Measurements from ENCODE around the gene PINK1. TPM values are rescaled to one million over a fixed set of nuclear protein-coding genes. Genes with fewer than 3 reads are reported as not detected.

PINK1 gene
- polyA plus RNA-seq (2013, experiment 1 of 2): 20.5 TPM
- polyA plus RNA-seq (2013, experiment 2 of 2): 20.7 TPM

- Histone ChIP-seq H3K27ac (ENCODE audit: low read depth, low read length) (peak within 1 kb of the TSS; percentile 68; the same call in 1 of the 2 replicates), H3K9me3 (ENCODE audit: insufficient read depth, low read depth, low read length) (peaks cover 5% of the 10 kb centered on the region; the same call in 1 of the 2 replicates), H3K9ac (ENCODE audit: low read depth, low read length) (peak within 1 kb of the TSS; percentile 62), H3K4me1 (ENCODE audit: insufficient read depth, low read length) (0 out of 2 replicates have a peak, but pooled peaks cover 4% of the 10 kb centered on the region), H3K27me3 (ENCODE audit: insufficient read depth, low read length) (no peaks in the 10 kb centered on the region), H3K36me3 (ENCODE audit: insufficient read depth, low read length) (no peaks in the 10 kb centered on the region; the same call in 1 of the 2 replicates), H3K4me3 (ENCODE audit: low read length) (peak within 1 kb of the TSS; percentile 61)
- 3% methylated on average over 93 of the region's 93 CpGs for WGBS
Observed at GRCh38 chr1:20633190-20634064, at the start of gene PINK1. PINK1 (plus strand) TSS chr1:20633458; CDS start chr1:20633549, 91 bp downstream.

GRCh38 chr1:20584890-20585289 lies 48.4 kb upstream of the PINK1 start:
- peaks cover 6% of the 10 kb centered on the region for H3K4me1 ChIP-seq (ENCODE audit: insufficient read depth, low read length)
- peak overlapping the region; percentile 10; the same call in 1 of the 2 replicates for H3K27ac ChIP-seq (ENCODE audit: low read depth, low read length)
- WGBS: 73% methylated on average over 2 of the region's 2 CpGs
- no peaks in the 10 kb centered on the region for H3K27me3 ChIP-seq (ENCODE audit: insufficient read depth, low read length)
- no peak overlapping the region for H3K9ac ChIP-seq (ENCODE audit: low read depth, low read length)
- H3K4me3 ChIP-seq (ENCODE audit: low read length): no peak overlapping the region
- no peaks in the 10 kb centered on the region for H3K9me3 ChIP-seq (ENCODE audit: insufficient read depth, low read depth, low read length)
- no peaks in the 10 kb centered on the region for H3K36me3 ChIP-seq (ENCODE audit: insufficient read depth, low read length)

- Histone ChIP-seq H3K27ac (ENCODE audit: low read depth, low read length) (no peak overlapping the region), H3K9me3 (ENCODE audit: insufficient read depth, low read depth, low read length) (no peaks in the 10 kb centered on the region), H3K4me3 (ENCODE audit: low read length) (no peak overlapping the region), H3K4me1 (ENCODE audit: insufficient read depth, low read length) (peaks cover 11% of the 10 kb centered on the region), H3K27me3 (ENCODE audit: insufficient read depth, low read length) (no peaks in the 10 kb centered on the region), H3K36me3 (ENCODE audit: insufficient read depth, low read length) (no peaks in the 10 kb centered on the region), H3K9ac (ENCODE audit: low read depth, low read length) (no peak overlapping the region)
- WGBS: 75% methylated on average over 10 of the region's 10 CpGs
Observed at GRCh38 chr1:20586953-20587660, 46.2 kb upstream of the PINK1 start.

- Histone ChIP-seq H3K27ac (ENCODE audit: low read depth, low read length) (no peak overlapping the region), H3K4me1 (ENCODE audit: insufficient read depth, low read length) (peaks cover 11% of the 10 kb centered on the region), H3K36me3 (ENCODE audit: insufficient read depth, low read length) (no peaks in the 10 kb centered on the region), H3K4me3 (ENCODE audit: low read length) (no peak overlapping the region), H3K9me3 (ENCODE audit: insufficient read depth, low read depth, low read length) (no peaks in the 10 kb centered on the region), H3K27me3 (ENCODE audit: insufficient read depth, low read length) (no peaks in the 10 kb centered on the region), H3K9ac (ENCODE audit: low read depth, low read length) (no peak overlapping the region)
- WGBS: 97% methylated on average over 2 of the region's 2 CpGs
Observed at GRCh38 chr1:20587661-20588053, 45.6 kb upstream of the PINK1 start.

GRCh38 chr1:20588634-20589225 lies 44.5 kb upstream of the PINK1 start, which contains the start of gene CDA:
CDA (plus strand) TSS chr1:20589097; CDS start chr1:20589130, 33 bp downstream.
- Histone ChIP-seq H3K27me3 (ENCODE audit: insufficient read depth, low read length) (no peaks in the 10 kb centered on the region), H3K9me3 (ENCODE audit: insufficient read depth, low read depth, low read length) (no peaks in the 10 kb centered on the region), H3K4me3 (ENCODE audit: low read length) (peak within 1 kb of the TSS; percentile 41), H3K27ac (ENCODE audit: low read depth, low read length) (no peak within 1 kb of the TSS), H3K9ac (ENCODE audit: low read depth, low read length) (no peak within 1 kb of the TSS), H3K36me3 (ENCODE audit: insufficient read depth, low read length) (no peaks in the 10 kb centered on the region), H3K4me1 (ENCODE audit: insufficient read depth, low read length) (peaks cover 11% of the 10 kb centered on the region)
- WGBS: 22% methylated on average over 11 of the region's 11 CpGs

GRCh38 chr1:20589331-20590278 lies 43.7 kb upstream of the PINK1 start:
- H3K4me3 ChIP-seq (ENCODE audit: low read length): peak overlapping the region; percentile 41
- 31% methylated on average over 24 of the region's 24 CpGs for WGBS
- no peaks in the 10 kb centered on the region for H3K36me3 ChIP-seq (ENCODE audit: insufficient read depth, low read length)
- H3K4me1 ChIP-seq (ENCODE audit: insufficient read depth, low read length): peaks cover 11% of the 10 kb centered on the region
- H3K27me3 ChIP-seq (ENCODE audit: insufficient read depth, low read length): no peaks in the 10 kb centered on the region
- H3K9me3 ChIP-seq (ENCODE audit: insufficient read depth, low read depth, low read length): no peaks in the 10 kb centered on the region
- H3K9ac ChIP-seq (ENCODE audit: low read depth, low read length): no peak overlapping the region
- no peak overlapping the region for H3K27ac ChIP-seq (ENCODE audit: low read depth, low read length)

- 71% methylated on average over 6 of the region's 7 CpGs for WGBS
- H3K4me3 ChIP-seq (ENCODE audit: low read length): no peak overlapping the region
Observed at GRCh38 chr1:20590306-20590777, 42.9 kb upstream of the PINK1 start.

GRCh38 chr1:20593756-20594155 lies 39.5 kb upstream of the PINK1 start:
- Histone ChIP-seq H3K36me3 (ENCODE audit: insufficient read depth, low read length) (no peaks in the 10 kb centered on the region), H3K4me3 (ENCODE audit: low read length) (no peak overlapping the region), H3K27ac (ENCODE audit: low read depth, low read length) (no peak overlapping the region), H3K9me3 (ENCODE audit: insufficient read depth, low read depth, low read length) (no peaks in the 10 kb centered on the region), H3K4me1 (ENCODE audit: insufficient read depth, low read length) (peaks cover 9% of the 10 kb centered on the region), H3K27me3 (ENCODE audit: insufficient read depth, low read length) (no peaks in the 10 kb centered on the region), H3K9ac (ENCODE audit: low read depth, low read length) (no peak overlapping the region)
- 91% methylated on average over 5 of the region's 5 CpGs for WGBS

More at GRCh38 chr1:20590306-20590777, 42.9 kb upstream of the PINK1 start:
- no peaks in the 10 kb centered on the region for H3K9me3 ChIP-seq (ENCODE audit: insufficient read depth, low read depth, low read length)
- H3K36me3 ChIP-seq (ENCODE audit: insufficient read depth, low read length): no peaks in the 10 kb centered on the region
- no peaks in the 10 kb centered on the region for H3K27me3 ChIP-seq (ENCODE audit: insufficient read depth, low read length)
- H3K9ac ChIP-seq (ENCODE audit: low read depth, low read length): no peak overlapping the region
- peaks cover 11% of the 10 kb centered on the region for H3K4me1 ChIP-seq (ENCODE audit: insufficient read depth, low read length)
- H3K27ac ChIP-seq (ENCODE audit: low read depth, low read length): no peak overlapping the region

- 94% methylated on average over 14 of the region's 14 CpGs for WGBS
- no peaks in the 10 kb centered on the region for H3K27me3 ChIP-seq (ENCODE audit: insufficient read depth, low read length)
- peaks cover 5% of the 10 kb centered on the region for H3K4me1 ChIP-seq (ENCODE audit: insufficient read depth, low read length)
- H3K36me3 ChIP-seq (ENCODE audit: insufficient read depth, low read length): no peaks in the 10 kb centered on the region
- H3K27ac ChIP-seq (ENCODE audit: low read depth, low read length): no peak overlapping the region
- no peak overlapping the region for H3K9ac ChIP-seq (ENCODE audit: low read depth, low read length)
- no peak overlapping the region for H3K4me3 ChIP-seq (ENCODE audit: low read length)
- H3K9me3 ChIP-seq (ENCODE audit: insufficient read depth, low read depth, low read length): no peaks in the 10 kb centered on the region
Observed at GRCh38 chr1:20594746-20595145, 38.5 kb upstream of the PINK1 start.

GRCh38 chr1:20596106-20596505 lies 37.2 kb upstream of the PINK1 start:
- H3K27ac ChIP-seq (ENCODE audit: low read depth, low read length): no peak overlapping the region
- 81% methylated on average over 6 of the region's 6 CpGs for WGBS
- no peaks in the 10 kb centered on the region for H3K27me3 ChIP-seq (ENCODE audit: insufficient read depth, low read length)
- H3K9ac ChIP-seq (ENCODE audit: low read depth, low read length): no peak overlapping the region
- no peaks in the 10 kb centered on the region for H3K4me1 ChIP-seq (ENCODE audit: insufficient read depth, low read length)
- H3K4me3 ChIP-seq (ENCODE audit: low read length): no peak overlapping the region
- no peaks in the 10 kb centered on the region for H3K9me3 ChIP-seq (ENCODE audit: insufficient read depth, low read depth, low read length)
- no peaks in the 10 kb centered on the region for H3K36me3 ChIP-seq (ENCODE audit: insufficient read depth, low read length)
